Trophoblast cell (in vitro differentiated cells and primary cell): Measurements from ENCODE around the gene PDF.

ENCODE experiments used
- DNase-seq, 2 donors: peaks; one replicate each; pipeline ENCODE4 v3.0.0-alpha.2; 2016
- H2AFZ ChIP-seq: 2 replicates; pipeline ENCODE4 v1.6.1; 2013; ENCODE audit warnings: low read length, moderate library complexity, mild to moderate bottlenecking; ENCODE audit not compliant: insufficient read depth, poor library complexity
- H2AK5ac ChIP-seq: 2 replicates; pipeline ENCODE4 v1.6.1; 2013; ENCODE audit warnings: mild to moderate bottlenecking, low read length
- H2BK120ac ChIP-seq: 2 replicates; pipeline ENCODE4 v1.6.1; 2013; ENCODE audit warnings: low read length, mild to moderate bottlenecking, moderate library complexity; ENCODE audit not compliant: insufficient read depth, poor library complexity
- H2BK12ac ChIP-seq: 2 replicates; pipeline ENCODE4 v1.6.1; 2013; ENCODE audit warnings: mild to moderate bottlenecking, low read length, moderate library complexity
- H2BK5ac ChIP-seq: 2 replicates; pipeline ENCODE4 v1.6.1; 2013; ENCODE audit warnings: low read length, low read depth, moderate library complexity, mild to moderate bottlenecking; ENCODE audit not compliant: poor library complexity
- H3K14ac ChIP-seq: 2 replicates; pipeline ENCODE4 v1.6.1; 2013; ENCODE audit warnings: mild to moderate bottlenecking, low read length
- H3K18ac ChIP-seq: 2 replicates; pipeline ENCODE4 v1.6.1; 2013; ENCODE audit warnings: mild to moderate bottlenecking, low read length
- H3K23ac ChIP-seq: 2 replicates; pipeline ENCODE4 v1.6.1; 2013; ENCODE audit warnings: low read length
- H3K27ac ChIP-seq: 2 replicates; pipeline ENCODE4 v1.5.1; 2013; ENCODE audit warnings: low read depth, mild to moderate bottlenecking, inconsistent platforms, low read length, moderate library complexity
- H3K27me3 ChIP-seq: 2 replicates; pipeline ENCODE4 v1.6.1; 2013; ENCODE audit warnings: inconsistent platforms, mild to moderate bottlenecking, low read length, moderate library complexity; ENCODE audit not compliant: insufficient read depth
- H3K36me3 ChIP-seq, 2 experiments: 1 replicate in 1 of 2; 2 replicates in 1 of 2; pipeline ENCODE4 v1.6.1; 2013; ENCODE audit warnings: low read length in 2 of 2, mild to moderate bottlenecking in 2 of 2, moderate library complexity in 1 of 2; ENCODE audit not compliant: insufficient read depth in 2 of 2, control insufficient read depth in 1 of 2
- H3K4ac ChIP-seq: 2 replicates; pipeline ENCODE4 v1.6.1; 2013; ENCODE audit warnings: low read depth, mild to moderate bottlenecking, low read length, moderate library complexity
- H3K4me1 ChIP-seq, 2 experiments: 1 replicate in 1 of 2; 2 replicates in 1 of 2; pipeline ENCODE4 v1.6.1; 2013; ENCODE audit warnings: low read length in 2 of 2, mild to moderate bottlenecking in 2 of 2, moderate library complexity in 1 of 2; ENCODE audit not compliant: insufficient read depth in 2 of 2, control insufficient read depth in 1 of 2
- H3K4me2 ChIP-seq: 2 replicates; pipeline ENCODE4 v1.6.1; 2013; ENCODE audit warnings: inconsistent platforms, mild to moderate bottlenecking, low read length, moderate library complexity
- H3K4me3 ChIP-seq: 2 replicates; pipeline ENCODE4 v1.5.1; 2013; ENCODE audit warnings: mild to moderate bottlenecking, low read depth, low read length, inconsistent platforms
- H3K79me1 ChIP-seq: one replicate; pipeline ENCODE4 v1.6.1; 2013; ENCODE audit warnings: low read length
- H3K79me2 ChIP-seq: 2 replicates; pipeline ENCODE4 v1.6.1; 2013; ENCODE audit warnings: low read length, mild to moderate bottlenecking; ENCODE audit not compliant: control insufficient read depth, insufficient read depth, poor library complexity
- H3K9ac ChIP-seq: 2 replicates; pipeline ENCODE4 v1.6.1; 2013; ENCODE audit warnings: mild to moderate bottlenecking, low read length
- H3K9me3 ChIP-seq: 2 replicates; pipeline ENCODE4 v1.6.1; 2013; ENCODE audit warnings: low read depth, mild to moderate bottlenecking, control low read depth, inconsistent platforms, low read length; ENCODE audit not compliant: insufficient read depth
- H4K12ac ChIP-seq: 2 replicates; pipeline ENCODE4 v1.6.1; 2013; ENCODE audit warnings: low read depth, mild to moderate bottlenecking, low read length, moderate library complexity
- H4K8ac ChIP-seq: 2 replicates; pipeline ENCODE4 v1.6.1; 2013; ENCODE audit warnings: low read depth, mild to moderate bottlenecking, low read length, moderate library complexity
- H4K91ac ChIP-seq: one replicate; pipeline ENCODE4 v1.6.1; 2013; ENCODE audit warnings: low read depth, mild to moderate bottlenecking, low read length, moderate library complexity
- WGBS: extraction: QIAGEN DNeasy Blood & Tissue Kit; methylation state at CpG from one replicate; pipeline ENCODE4 v1.1.7; 2013; ENCODE audit warnings: missing lambda C conversion rate; ENCODE audit not compliant: insufficient read length, insufficient coverage; ENCODE audit errors: extremely low coverage; 5-methylcytosine and 5-hydroxymethylcytosine counted together

PDF gene

DNA sequence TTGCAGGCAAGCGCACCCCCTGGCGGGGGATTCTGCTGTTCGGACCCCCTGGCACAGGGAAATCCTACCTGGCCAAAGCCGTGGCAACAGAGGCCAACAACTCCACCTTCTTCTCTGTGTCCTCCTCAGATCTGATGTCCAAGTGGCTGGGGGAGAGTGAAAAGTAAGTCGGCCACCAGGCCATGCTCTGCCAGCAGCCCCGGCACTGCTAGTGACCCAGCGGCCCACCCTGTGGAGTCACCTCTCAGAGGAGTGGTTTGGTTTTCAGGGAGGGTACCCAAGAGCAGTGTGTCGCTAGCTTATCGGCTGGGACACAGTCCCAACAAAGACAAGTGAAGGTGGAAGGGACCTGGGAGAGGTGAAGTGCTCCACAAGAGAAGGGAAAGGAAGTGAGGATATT is 11.0 kb downstream of the PDF start:
- H3K4me1 ChIP-seq = peaks cover 0 to 2% of the 10 kb centered on the region in 2 experiments
- H3K4ac ChIP-seq = no peak overlapping the region
- H3K79me1 ChIP-seq = no peaks in the 10 kb centered on the region
- H2BK12ac ChIP-seq = no peak overlapping the region
- H3K36me3 ChIP-seq = peaks cover 86 to 88% of the 10 kb centered on the region in 2 experiments
- H3K9me3 ChIP-seq = no peaks in the 10 kb centered on the region
- no peak for DNase-seq
- H4K8ac ChIP-seq = no peak overlapping the region
- no peak overlapping the region for H2AFZ ChIP-seq
- H3K79me2 ChIP-seq = no peaks in the 10 kb centered on the region
- H3K9ac ChIP-seq = no peak overlapping the region
- no peaks in the 10 kb centered on the region for H3K27me3 ChIP-seq
- H4K91ac ChIP-seq = no peak overlapping the region
- no peak overlapping the region for H4K12ac ChIP-seq
- H3K18ac ChIP-seq = no peak overlapping the region
- no peak overlapping the region for H3K4me2 ChIP-seq
- no peak overlapping the region for H3K14ac ChIP-seq
- H2AK5ac ChIP-seq = no peak overlapping the region
- no peak overlapping the region for H2BK5ac ChIP-seq
- H3K27ac ChIP-seq = no peak overlapping the region
- no peak overlapping the region for H2BK120ac ChIP-seq
- WGBS = no CpG with 5 or more reads among the region's 9 CpGs
- no peak overlapping the region for H3K4me3 ChIP-seq
- H3K23ac ChIP-seq = no peak overlapping the region

DNA sequence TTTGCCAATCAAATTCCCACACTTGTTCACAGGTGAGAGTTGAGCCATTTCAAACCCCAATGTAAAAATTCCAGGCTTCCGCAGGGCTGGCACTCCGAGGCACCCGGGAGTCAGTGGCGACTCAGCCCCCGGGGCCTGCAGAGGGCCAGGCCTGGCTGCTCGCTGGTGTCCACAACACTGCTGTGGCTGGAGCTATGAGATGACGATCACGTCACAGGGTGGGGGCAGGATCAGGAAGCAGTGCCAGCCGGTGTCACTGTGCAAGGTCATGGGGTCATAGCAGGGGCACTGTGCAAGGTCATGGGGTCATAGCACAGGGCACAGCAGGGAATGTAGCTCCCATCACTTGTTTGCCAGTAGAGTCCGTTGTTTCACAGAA is 11.5 kb downstream of the PDF start:
- Histone ChIP-seq H2BK12ac (no peak overlapping the region), H4K12ac (no peak overlapping the region), H2AK5ac (no peak overlapping the region), H4K91ac (no peak overlapping the region), H2BK120ac (no peak overlapping the region), H3K36me3 (peaks cover 84 to 87% of the 10 kb centered on the region in 2 experiments), H3K4me1 (no peaks in the 10 kb centered on the region), H3K18ac (no peak overlapping the region), H3K4me3 (no peak overlapping the region), H3K14ac (no peak overlapping the region), H3K9me3 (no peaks in the 10 kb centered on the region), H3K27me3 (no peaks in the 10 kb centered on the region), H3K23ac (no peak overlapping the region), H2BK5ac (no peak overlapping the region), H2AFZ (no peak overlapping the region), H3K4me2 (no peak overlapping the region), H3K79me2 (no peaks in the 10 kb centered on the region), H3K9ac (no peak overlapping the region), H3K4ac (no peak overlapping the region), H4K8ac (no peak overlapping the region), H3K79me1 (no peaks in the 10 kb centered on the region), H3K27ac (no peak overlapping the region)
- no CpG with 5 or more reads among the region's 10 CpGs for WGBS
- DNase-seq = no peak

DNA sequence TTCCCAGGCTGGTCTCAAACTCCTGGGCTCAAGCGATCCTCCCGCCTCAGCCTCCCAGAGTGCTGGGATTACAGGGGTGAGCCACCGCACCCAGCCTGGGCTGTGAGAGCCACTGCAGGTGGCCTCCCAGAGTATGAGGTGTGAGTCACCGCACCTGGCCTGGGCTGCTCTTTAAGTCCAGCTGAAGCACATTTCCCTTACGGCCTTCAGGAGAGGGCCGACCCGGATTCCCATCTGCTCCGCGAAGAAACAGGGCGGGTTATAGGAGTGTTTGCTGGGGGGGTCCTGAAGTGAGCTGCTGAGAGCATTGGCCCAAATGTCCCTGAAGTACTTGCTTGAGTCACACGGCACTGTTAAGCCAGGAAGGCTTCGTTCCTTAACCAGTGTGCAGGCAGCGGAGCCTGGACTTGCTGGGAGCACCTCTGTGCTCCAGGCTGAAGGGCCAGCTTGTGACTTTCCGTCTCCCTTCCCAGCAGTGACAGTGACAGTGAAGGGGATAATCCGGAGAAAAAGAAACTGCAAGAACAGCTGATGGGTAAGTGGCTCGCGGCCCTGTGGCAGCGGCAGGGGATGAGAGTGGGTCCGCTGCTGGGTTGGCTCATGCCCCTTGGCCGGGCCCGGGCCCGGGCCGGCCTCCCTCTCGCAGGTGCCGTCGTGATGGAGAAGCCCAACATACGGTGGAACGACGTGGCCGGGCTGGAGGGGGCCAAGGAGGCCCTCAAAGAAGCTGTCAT is 12.0 kb downstream of the PDF start:
- H2BK12ac ChIP-seq = no peak overlapping the region
- no peak overlapping the region for H4K12ac ChIP-seq
- H2AK5ac ChIP-seq = no peak overlapping the region
- H3K79me2 ChIP-seq = no peaks in the 10 kb centered on the region
- no peak overlapping the region for H3K23ac ChIP-seq
- no peaks in the 10 kb centered on the region for H3K4me1 ChIP-seq
- H4K8ac ChIP-seq = no peak overlapping the region
- H3K27ac ChIP-seq = no peak overlapping the region
- peaks cover 79 to 82% of the 10 kb centered on the region in 2 experiments for H3K36me3 ChIP-seq
- H3K9me3 ChIP-seq = no peaks in the 10 kb centered on the region
- no peak overlapping the region for H2BK120ac ChIP-seq
- H3K4me3 ChIP-seq = no peak overlapping the region
- H3K9ac ChIP-seq = no peak overlapping the region
- H3K4me2 ChIP-seq = no peak overlapping the region
- WGBS = no CpG with 5 or more reads among the region's 30 CpGs
- H3K14ac ChIP-seq = no peak overlapping the region
- no peaks in the 10 kb centered on the region for H3K27me3 ChIP-seq
- no peak overlapping the region for H3K4ac ChIP-seq
- H3K79me1 ChIP-seq = no peaks in the 10 kb centered on the region
- H4K91ac ChIP-seq = no peak overlapping the region
- H2AFZ ChIP-seq = no peak overlapping the region
- no peak overlapping the region for H2BK5ac ChIP-seq
- H3K18ac ChIP-seq = no peak overlapping the region
- peak in 1 of 2 donors; percentile 12 for DNase-seq

DNA sequence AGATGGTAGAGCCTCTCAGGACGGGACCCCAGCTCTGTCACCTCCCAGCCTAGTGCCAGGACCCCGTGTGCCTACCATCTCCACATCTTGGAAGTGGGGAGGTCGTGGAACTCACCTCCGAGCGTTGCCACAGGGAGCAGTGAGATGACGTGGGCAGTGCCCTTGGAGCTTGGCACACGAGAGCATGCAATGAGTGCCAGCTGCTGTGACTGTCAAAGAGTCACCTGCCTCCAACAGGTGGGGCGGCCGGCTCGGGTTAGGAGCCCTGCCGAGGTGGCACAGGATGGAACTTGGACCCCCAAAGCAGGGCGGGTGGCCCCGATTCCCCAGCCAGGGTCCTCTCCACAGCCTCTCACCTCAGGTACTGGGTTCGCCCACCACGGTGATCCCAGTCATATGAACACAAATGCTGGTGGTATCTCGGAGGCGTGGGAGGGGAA is 13.8 kb downstream of the PDF start:
- no peak overlapping the region for H3K14ac ChIP-seq
- no peak for DNase-seq
- no peak overlapping the region for H3K9ac ChIP-seq
- H4K91ac ChIP-seq = no peak overlapping the region
- H3K79me1 ChIP-seq = no peaks in the 10 kb centered on the region
- H3K4me2 ChIP-seq = no peak overlapping the region
- no peak overlapping the region for H3K4me3 ChIP-seq
- no peak overlapping the region for H2BK12ac ChIP-seq
- H3K27ac ChIP-seq = no peak overlapping the region
- H3K79me2 ChIP-seq = peaks cover 4% of the 10 kb centered on the region
- no peak overlapping the region for H3K18ac ChIP-seq
- H3K4ac ChIP-seq = no peak overlapping the region
- no CpG with 5 or more reads among the region's 17 CpGs for WGBS
- no peaks in the 10 kb centered on the region for H3K27me3 ChIP-seq
- H2AK5ac ChIP-seq = no peak overlapping the region
- peaks cover 63 to 67% of the 10 kb centered on the region in 2 experiments for H3K36me3 ChIP-seq
- H4K12ac ChIP-seq = no peak overlapping the region
- no peak overlapping the region for H3K23ac ChIP-seq
- H4K8ac ChIP-seq = no peak overlapping the region
- H3K4me1 ChIP-seq = peaks cover 3% of the 10 kb centered on the region in 2 experiments
- no peak overlapping the region for H2AFZ ChIP-seq
- no peak overlapping the region for H2BK5ac ChIP-seq
- H3K9me3 ChIP-seq = no peaks in the 10 kb centered on the region
- H2BK120ac ChIP-seq = no peak overlapping the region
